Renal cortical epithelial cell (primary cell): Measurements from ENCODE around the gene DNAH14. TPM values are rescaled to one million over a fixed set of nuclear protein-coding genes. Genes with fewer than 3 reads are reported as not detected.

Source experiments
- DNase-seq: peaks from one replicate; pipeline ENCODE4 v3.0.0-alpha.2; 2011; ENCODE audit warnings: low read depth
- total RNA-seq: library from RNA; depleted of rRNA; stranded (reverse); fragments of >200 nt; gene quantifications from 2 replicates; pipeline ENCODE4 v1.2.3, GENCODE V29; 2014

DNAH14 gene
- total RNA-seq, 1 donor from 2014 or later = 41.3 TPM

DNA sequence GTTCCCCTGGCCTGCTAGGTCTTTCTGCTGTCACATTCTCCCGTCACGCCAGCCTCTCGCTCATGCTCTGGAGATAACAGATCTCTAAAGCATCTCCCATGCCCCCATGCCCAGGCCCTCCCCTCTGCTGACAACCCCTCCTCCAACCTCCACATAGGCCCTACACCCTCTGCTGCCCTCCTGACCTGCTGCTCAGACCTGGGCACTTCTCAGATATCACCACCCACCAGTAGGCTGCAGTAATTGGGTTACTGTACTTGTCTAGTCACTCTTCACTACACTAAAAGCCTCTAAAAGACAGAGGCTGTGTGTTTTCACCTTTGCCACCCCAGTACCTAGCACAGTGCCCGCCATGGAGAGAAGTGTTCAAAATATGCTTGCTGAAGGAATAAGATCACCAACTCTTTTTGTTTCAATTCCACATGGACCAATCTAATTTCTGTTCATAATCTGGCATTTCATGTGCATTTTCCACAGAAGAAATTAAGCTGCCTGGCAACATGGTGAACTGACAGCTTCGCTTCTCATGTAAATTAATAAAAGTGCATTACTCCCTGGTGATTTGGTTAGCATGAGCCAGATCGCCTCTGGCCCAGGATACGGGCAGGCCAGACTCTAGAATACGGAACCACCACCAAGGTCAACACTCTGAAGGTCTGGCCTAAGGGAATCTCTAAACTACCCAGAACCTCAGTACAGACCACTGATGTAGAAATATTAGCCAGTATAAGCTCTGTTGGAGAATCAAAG lies 477.7 kb downstream of the DNAH14 start:
- DNase-seq = no peak

DNA sequence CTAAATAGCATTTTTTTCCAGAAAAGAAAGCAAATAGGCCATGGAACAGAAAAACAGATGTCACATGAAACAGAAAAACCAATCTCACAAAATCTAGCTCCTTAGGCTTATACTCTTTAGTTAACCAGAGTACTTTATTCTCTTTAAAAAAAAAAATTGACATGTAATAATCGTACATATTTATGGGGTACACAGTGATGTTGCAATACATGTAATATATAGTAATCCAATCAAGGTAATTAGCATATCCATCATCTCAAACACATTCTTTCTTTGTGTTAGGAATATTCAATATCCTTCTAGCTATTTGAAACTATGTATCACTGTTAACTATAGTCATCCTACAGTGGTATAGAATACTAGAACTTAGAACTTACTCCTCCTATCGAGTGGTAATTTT lies 478.3 kb downstream of the DNAH14 start:
- no peak for DNase-seq

GRCh38 chr1:225408249-225408648 lies 478.8 kb downstream of the DNAH14 start:
- DNase-seq = no peak

DNA sequence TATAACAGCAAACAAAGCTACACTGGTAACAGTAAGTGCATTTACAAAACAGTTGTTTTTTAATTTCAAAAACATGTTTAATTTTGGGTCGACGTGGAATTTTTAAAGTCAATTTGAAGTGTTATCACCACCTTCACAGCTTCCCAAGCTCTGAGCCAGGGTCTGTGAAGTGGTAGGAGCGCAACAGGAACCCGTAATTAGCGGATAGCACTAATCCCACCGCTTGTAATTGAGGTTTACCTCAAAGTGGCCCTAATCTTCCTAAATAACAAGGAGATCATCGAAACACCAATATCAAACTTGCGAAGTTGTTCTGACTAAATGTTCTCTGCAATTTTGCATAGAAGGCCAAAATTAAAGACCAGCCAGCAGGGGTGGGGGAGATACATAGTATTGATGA lies 479.6 kb downstream of the DNAH14 start:
- DNase-seq = no peak

DNA sequence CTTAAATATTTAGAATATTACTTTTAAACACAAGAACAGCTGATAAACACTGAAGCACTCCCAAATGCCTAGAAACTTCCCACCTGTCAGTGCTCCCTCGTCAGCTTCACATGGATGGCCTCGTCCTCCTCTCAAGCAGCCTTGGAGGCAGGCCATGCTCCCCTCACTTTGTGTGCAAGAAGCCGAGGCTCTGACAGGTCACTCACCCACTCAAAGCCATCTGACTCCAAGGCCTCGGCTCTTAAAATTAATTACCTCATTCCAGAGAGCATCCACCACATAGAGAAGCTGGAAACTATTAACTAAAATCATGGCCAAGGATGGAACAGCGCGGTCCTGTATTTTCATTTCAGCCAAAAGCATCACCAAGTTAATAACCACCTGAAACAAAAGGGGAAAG lies 480.6 kb downstream of the DNAH14 start:
- no peak for DNase-seq

DNA sequence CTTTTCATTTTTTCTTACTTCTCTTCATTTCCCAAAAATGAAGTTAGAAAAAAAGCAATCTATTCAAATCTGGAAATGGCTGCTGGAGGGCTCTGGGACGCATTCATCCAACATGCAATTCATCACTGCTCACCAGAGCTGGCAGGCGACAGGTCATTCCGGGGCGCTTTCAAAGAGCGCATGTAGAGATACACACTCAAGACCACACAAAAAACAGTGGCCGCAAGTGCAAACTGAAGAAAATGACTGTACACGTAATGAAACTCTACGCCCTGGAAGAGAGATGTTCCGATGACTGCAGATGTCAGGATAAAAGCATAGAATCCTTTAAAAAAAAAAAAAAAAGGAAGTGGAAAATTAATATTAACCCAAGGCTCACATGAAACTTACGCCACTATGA lies 482.8 kb downstream of the DNAH14 start:
- no peak for DNase-seq

- DNase-seq = peak; percentile 92
Observed at GRCh38 chr1:225412803-225413351, 483.4 kb downstream of the DNAH14 start.

DNA sequence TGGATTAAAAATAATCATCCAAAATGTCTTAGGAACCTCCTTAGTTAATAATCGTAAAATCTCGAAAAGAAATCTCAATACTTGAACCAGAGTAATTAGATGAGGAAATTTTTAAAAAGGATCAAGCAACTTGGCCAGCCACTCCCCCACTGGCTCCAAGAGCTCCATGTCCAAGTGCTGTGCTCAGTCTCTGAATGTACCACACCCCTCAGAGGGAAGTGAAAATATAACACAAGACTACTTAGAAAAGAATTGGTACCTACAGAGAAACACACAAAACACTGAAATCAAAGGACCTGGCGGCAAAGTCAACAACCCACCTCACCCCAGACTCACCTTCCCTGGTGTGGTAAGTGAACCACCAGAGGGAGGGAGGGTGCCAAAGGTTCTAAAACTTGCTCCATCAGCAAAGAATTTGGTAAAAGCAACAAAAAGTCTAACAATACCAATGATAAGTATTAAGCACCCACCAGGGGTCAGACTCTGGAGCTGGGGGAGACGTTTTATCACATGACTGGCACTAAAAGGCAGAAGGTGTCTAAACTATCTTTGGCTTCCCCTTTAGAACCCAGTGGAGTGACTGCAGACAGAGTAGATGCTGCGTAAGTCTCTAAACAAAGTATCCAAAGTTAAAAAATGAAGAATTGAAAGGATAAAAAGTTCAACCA lies 484.4 kb downstream of the DNAH14 start:
- DNase-seq = no peak

- DNase-seq = no peak
Observed at GRCh38 chr1:225415307-225415706, 485.8 kb downstream of the DNAH14 start.

GRCh38 chr1:225415967-225416745 lies 486.7 kb downstream of the DNAH14 start:
- no peak for DNase-seq

GRCh38 chr1:225418059-225418458 lies 488.6 kb downstream of the DNAH14 start:
- DNase-seq = no peak

DNA sequence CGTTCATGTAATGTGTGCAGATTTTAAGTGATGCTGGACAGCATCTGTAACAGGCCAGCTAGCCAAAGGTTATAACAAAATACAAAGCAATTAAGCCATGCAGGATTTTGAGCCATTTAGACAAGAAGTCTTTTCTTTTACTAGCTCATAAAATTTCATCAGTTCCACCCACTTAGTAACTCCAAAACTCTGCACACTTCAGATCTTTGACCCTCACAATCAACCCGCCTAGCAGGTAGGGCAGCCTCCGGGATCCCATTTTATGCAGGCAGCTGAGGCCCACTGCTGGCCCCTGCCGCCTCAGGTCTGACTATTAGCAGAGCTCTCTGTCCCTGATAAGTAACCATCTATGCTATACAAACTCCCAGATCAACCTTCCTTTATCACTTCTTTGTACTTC lies 489.1 kb downstream of the DNAH14 start:
- DNase-seq = no peak

GRCh38 chr1:225422031-225422605 lies 492.6 kb downstream of the DNAH14 start:
- DNase-seq = no peak

DNA sequence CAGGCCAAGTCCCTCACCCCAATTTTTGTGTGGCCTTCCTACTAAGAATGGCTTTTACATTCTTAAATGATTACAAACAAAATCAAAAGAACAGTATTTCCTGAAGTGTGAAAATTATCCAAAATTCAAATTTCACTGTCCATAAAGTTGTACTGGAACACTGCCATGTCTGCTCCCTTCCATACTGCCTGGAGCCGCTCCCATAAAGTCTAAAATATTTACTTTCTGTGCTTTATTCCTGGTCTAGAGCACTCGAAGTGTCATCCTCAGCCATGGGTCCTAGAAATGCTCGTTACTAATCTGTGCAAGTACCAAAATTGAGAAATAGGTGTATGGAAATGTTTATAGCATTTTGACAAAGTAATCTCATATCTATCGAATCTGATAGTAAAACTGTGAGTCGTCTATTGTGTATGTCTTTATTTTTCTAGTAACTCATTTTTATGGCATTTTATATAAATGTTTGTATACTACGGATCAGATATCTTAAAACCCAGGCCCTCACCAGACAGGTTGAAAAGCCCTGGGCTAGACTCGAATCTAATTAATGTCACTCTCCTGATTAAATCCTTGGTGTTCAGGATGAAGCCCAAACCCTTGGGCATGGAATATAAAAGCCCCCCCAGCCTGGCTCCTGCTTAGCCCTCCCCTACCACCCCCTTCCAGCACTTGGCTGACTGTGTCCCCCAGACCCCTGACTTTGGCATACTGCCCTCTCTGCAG lies 493.5 kb downstream of the DNAH14 start:
- DNase-seq = no peak

DNA sequence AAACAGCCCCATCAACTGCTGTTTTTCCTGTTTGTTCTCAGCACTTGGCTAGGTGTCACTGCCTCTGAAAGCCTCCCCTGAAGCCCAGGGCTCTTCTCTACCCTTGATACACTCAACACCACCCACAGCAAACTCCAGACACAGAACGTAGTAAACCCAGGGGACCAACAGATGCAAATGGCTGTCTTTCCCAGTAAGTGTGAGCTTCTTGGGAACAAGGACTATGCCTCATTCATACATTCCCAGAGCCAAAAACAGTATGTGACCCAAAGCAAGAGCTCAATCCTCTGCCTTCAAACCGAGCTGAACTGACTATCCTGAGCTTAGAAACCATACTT lies 494.0 kb downstream of the DNAH14 start:
- DNase-seq = no peak

DNA sequence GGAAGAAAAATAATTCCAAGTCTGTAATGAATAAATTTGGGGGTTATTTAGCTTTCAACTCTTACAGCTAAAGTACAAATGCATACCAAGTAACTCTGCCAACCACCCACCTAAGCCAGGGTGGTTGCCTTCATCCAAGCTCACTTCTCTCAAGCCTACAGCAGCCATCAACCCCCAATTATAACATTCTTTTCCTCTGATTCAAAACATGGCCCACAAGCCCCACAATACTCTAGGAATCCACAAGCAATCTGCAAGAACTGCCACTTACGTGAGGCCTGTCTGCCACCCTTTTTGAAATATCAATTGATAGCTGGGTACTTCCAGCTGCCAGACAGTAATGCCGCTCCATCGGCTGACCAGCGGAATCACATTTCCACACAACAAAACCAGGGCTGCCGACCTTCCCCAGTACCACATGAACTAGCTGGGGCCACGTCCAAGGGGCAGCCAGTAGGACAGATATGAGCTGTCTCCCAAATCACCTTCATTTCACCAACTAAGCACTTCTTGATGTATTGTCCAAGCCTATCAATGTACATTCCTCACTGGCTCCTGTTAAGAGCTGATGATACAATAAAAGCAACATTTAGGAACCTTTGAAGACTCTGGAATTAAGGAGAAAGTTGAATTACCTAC lies 495.2 kb downstream of the DNAH14 start:
- peak; percentile 86 for DNase-seq

GRCh38 chr1:225425201-225425786 lies 495.8 kb downstream of the DNAH14 start:
- peak; percentile 65 for DNase-seq

DNA sequence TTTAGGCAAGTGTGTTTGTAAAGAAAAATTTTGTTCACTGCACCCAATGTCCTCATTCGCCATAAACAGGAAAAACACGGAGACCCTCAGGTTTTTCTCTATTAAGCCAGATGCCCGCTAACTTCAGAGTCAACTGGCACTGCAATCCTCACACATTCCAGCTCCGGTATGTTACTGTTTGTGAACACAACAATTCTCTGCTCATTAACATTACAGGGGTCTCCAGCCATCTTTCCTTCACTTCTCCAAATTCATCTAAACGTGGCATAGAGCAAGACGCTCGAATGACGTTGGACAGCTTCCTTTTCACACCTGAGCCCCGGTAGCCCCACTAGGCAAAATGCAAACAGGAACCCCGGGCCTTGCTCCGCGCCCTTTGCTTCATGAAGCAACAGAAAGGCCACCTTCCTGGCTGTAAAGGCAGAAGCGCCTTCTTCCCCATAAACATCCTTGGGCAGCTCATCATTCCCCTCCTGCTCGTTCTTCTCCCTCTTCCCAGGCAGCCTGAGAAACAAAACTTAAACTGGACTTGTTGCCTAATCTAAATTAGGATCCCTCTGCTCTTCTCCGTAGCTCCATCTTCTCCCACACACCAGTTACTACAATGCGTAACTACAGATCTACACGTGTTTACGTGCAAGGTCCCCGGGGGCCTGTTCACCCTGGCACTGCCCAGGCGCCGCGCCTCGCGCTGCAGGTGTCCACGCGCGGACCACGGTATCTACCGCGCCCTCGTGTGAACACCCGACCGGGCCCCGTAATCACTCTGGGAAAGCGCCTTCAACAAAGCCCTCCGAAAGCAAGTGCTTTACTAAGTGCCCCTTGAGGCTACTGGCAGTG lies 497.1 kb downstream of the DNAH14 start:
- no peak for DNase-seq

- DNase-seq = no peak
Observed at GRCh38 chr1:225427235-225428067, 498.0 kb downstream of the DNAH14 start, which contains the start of gene LBR. TSS of gene LBR (minus strand) at chr1:225428038. CDS start at chr1:225424075, 3,963 bp downstream.
